Measurements from ENCODE around the gene FBXW5.

Gene FBXW5

GRCh38 chr9:136961279-136962065 is 16.9 kb upstream of the FBXW5 start:
- DNase-seq (ENCODE audit: low read depth in 3 of 3) = no peak

GRCh38 chr9:136960938-136961275 is 16.4 kb upstream of the FBXW5 start:
- no peak for DNase-seq (ENCODE audit: low read depth in 3 of 3)

GRCh38 chr9:136960212-136960937 is 15.8 kb upstream of the FBXW5 start:
- no peak for DNase-seq (ENCODE audit: low read depth in 3 of 3)

GRCh38 chr9:136958898-136959850 is 14.6 kb upstream of the FBXW5 start:
- no peak for DNase-seq (ENCODE audit: low read depth in 3 of 3)

GRCh38 chr9:136958473-136958872 is 13.9 kb upstream of the FBXW5 start:
- no peak for DNase-seq (ENCODE audit: low read depth in 3 of 3)

- DNase-seq (ENCODE audit: low read depth in 3 of 3) = no peak
Observed at GRCh38 chr9:136957901-136958300, 13.4 kb upstream of the FBXW5 start.

GRCh38 chr9:136957461-136957860 is 12.9 kb upstream of the FBXW5 start:
- DNase-seq (ENCODE audit: low read depth in 3 of 3) = no peak

- DNase-seq (ENCODE audit: low read depth in 3 of 3) = no peak
Observed at GRCh38 chr9:136956604-136957003, 12.1 kb upstream of the FBXW5 start.

- DNase-seq (ENCODE audit: low read depth in 3 of 3) = no peak
Observed at GRCh38 chr9:136955943-136956335, 11.4 kb upstream of the FBXW5 start.

- no peak for DNase-seq (ENCODE audit: low read depth in 3 of 3)
Observed at GRCh38 chr9:136955202-136955942, 10.8 kb upstream of the FBXW5 start.

GRCh38 chr9:136954270-136955083 is 9.9 kb upstream of the FBXW5 start:
- DNase-seq (ENCODE audit: low read depth in 3 of 3) = no peak

GRCh38 chr9:136953771-136954269 is 9.3 kb upstream of the FBXW5 start:
- DNase-seq (ENCODE audit: low read depth in 3 of 3) = no peak

- DNase-seq (ENCODE audit: low read depth in 3 of 3) = no peak
Observed at GRCh38 chr9:136952876-136953770, 8.6 kb upstream of the FBXW5 start.

GRCh38 chr9:136952321-136952850 is 7.8 kb upstream of the FBXW5 start:
- DNase-seq (ENCODE audit: low read depth in 3 of 3) = no peak

GRCh38 chr9:136951541-136952320 is 7.2 kb upstream of the FBXW5 start, which contains the start of gene LCN12:
TSS of gene LCN12 (plus strand) at chr9:136952273. CDS start at chr9:136952328, 55 bp downstream.
- no peak for DNase-seq (ENCODE audit: low read depth in 3 of 3)

GRCh38 chr9:136950656-136951276 is 6.2 kb upstream of the FBXW5 start:
- DNase-seq (ENCODE audit: low read depth in 3 of 3) = no peak

- DNase-seq (ENCODE audit: low read depth in 3 of 3) = peak; percentile 86 to 98 (median 90)
Observed at GRCh38 chr9:136949817-136950655, 5.5 kb upstream of the FBXW5 start.
